Subcutaneous adipose tissue (tissue), 4 donors: ENCODE measurements around the gene MSGN1. TPM values are rescaled to one million over a fixed set of nuclear protein-coding genes. Genes with fewer than 3 reads are reported as not detected.

ENCODE experiments used
- CTCF ChIP-seq: fragments of 450-650 bp; IDR thresholded peaks from one replicate; pipeline ENCODE4 v1.5.1; 2016; ENCODE audit warnings: low read depth, mild to moderate bottlenecking, control low read depth, antibody characterized with exemption, moderate library complexity
- total RNA-seq, 4 donors: library from RNA; depleted of rRNA; stranded (reverse); fragments of >200 nt; gene quantifications; one replicate each; pipeline ENCODE4 v1.1.0, GENCODE V29; 2016

The MSGN1 gene
- total RNA-seq, 4 donors from 2014 or later = not detected

- TF ChIP-seq CTCF = no peak
These were observed 21.0 kb upstream of the MSGN1 start for GRCh38 chr2:17795309-17795708.

GRCh38 chr2:17798338-17798737 is 17.9 kb upstream of the MSGN1 start:
- no peak for TF ChIP-seq CTCF

GRCh38 chr2:17799301-17800120 is 16.7 kb upstream of the MSGN1 start:
- no peak for TF ChIP-seq CTCF

DNA sequence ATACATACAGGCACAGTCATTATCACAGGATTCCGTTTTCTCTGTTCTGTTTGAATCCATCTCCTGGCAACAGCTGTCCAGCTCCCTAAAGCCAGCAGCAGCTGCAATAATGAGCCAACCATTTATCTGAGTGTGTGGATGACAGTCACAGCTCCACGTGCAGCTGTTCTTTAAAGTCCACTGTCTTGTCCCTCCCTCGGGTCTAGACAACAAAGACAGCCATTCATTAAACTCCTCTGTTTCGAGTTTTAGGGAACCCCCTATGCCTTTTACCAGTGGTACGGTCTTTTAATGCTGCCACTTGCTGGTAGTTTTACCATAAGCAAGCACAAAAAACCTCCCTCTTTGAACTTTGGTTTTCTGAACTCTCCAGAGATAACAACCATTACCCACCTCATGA is 16.0 kb upstream of the MSGN1 start:
- TF ChIP-seq CTCF = no peak

DNA sequence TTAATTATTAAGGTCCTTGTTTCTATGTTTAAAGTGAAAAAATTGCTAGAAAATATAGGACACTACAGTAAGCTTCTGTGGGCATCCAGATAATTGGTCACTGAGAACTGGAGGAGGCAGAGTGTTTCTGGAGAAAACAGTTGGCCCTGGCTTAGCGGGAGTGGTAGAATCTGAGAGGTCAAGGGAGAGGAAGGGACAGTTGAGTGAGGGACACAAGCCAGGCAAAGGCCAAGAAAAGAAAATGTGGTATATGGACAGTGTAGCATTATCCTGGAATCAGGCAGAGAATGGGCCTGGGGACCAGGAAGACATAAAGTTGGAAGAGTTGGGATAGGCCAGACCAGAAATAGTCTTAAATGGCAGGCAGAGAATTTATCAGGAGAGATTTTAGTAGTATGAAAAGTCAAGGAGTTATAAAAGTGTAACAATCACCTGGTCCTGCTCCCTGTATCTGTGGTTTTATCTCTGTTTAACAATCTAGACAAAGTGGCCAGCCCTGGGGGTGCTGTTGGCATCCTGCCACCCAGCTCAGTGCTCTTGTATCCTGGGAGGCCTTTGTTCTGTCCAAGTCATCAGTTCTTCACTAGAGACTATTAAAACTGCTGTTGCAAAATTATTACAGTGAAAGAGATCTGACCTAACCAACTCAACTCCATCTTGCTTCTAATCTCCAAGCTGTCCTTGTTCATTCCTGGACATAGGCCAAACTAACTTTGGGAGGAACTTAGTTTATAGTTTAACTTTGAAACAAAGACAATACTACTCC is 15.4 kb upstream of the MSGN1 start:
- no peak for TF ChIP-seq CTCF

DNA sequence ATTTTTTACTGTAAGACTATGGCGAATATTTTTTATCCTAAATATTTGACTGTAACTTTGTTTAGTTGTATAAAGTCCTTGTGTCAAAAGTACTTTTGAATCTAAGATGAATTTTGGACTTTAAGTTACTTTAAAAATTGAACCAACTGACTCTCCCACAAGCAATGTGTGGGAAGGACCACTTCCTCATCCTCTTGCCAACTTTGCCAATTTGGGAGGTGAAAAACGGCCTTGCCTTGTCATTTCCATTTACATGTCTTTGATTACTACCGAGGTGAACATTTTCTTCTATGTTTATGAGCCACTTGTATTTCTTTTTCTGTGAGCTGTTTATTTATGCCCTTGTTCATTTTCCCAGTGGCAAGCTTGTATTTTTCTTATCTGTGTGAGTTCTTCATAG is 12.8 kb upstream of the MSGN1 start:
- no peak for TF ChIP-seq CTCF

- TF ChIP-seq CTCF = no peak
These were observed 11.9 kb upstream of the MSGN1 start for GRCh38 chr2:17804358-17804757.
